Colonic mucosa (tissue), 4 donors: ENCODE data around the gene CTDP1. TPM values are rescaled to one million over a fixed set of nuclear protein-coding genes. Genes with fewer than 3 reads are reported as not detected.

Experiments used
- DNase-seq: peaks from one replicate; pipeline ENCODE4 v3.0.0-alpha.2; 2020
- H3K27ac ChIP-seq: fragments of 200-600 bp; one replicate; pipeline ENCODE4 v1.8.0; 2021
- H3K27me3 ChIP-seq: fragments of 200-600 bp; one replicate; pipeline ENCODE4 v1.8.0; 2021
- H3K36me3 ChIP-seq: fragments of 200-600 bp; one replicate; pipeline ENCODE4 v1.8.0; 2021
- H3K4me1 ChIP-seq: fragments of 200-600 bp; one replicate; pipeline ENCODE4 v1.8.0; 2021; ENCODE audit warnings: mild to moderate bottlenecking
- H3K4me3 ChIP-seq: fragments of 200-600 bp; one replicate; pipeline ENCODE4 v1.8.0; 2021
- H3K9ac ChIP-seq, 2 donors: one replicate each; pipeline ENCODE4 v1.7.0; 2013; ENCODE audit warnings: control low read depth in 2 of 2, low read depth in 2 of 2, low read length in 2 of 2
- H3K9me3 ChIP-seq: fragments of 200-600 bp; one replicate; pipeline ENCODE4 v1.8.0; 2021
- CTCF ChIP-seq: fragments of 200-600 bp; IDR thresholded peaks from one replicate; pipeline ENCODE4 v1.8.0; 2022; ENCODE audit warnings: antibody characterized with exemption, mild to moderate bottlenecking
- intact Hi-C: fragments of 100-400 bp; cut with DNase I; formaldehyde crosslinking; loops from one replicate; pipeline ENCODE4 v1.14.1; 2022
- total RNA-seq, 2 donors: library from RNA; stranded (reverse); fragmentation: NEBNext Ultra II Directional in 1 of 2; extraction: Animal tissue kit (Norgen Biotek cat#: 25700) in 1 of 2; gene quantifications; one replicate each; pipeline ENCODE4 v1.2.1, GENCODE V29; 2021
- donor health status: healthy.
- donor health status: DM: no; HTN: no; CAD: no.
- donor health status: DM: no; HTN: no; CAD: no.

Gene CTDP1
- total RNA-seq, 2 donors from 2014 or later = 34.7 to 36.9 TPM

GRCh38 chr18:79706006-79706405, 26.4 kb downstream of the CTDP1 start:
- intact Hi-C loops = no loop called here
- Histone ChIP-seq H3K9me3 (no peaks in the 10 kb centered on the region), H3K4me3 (no peak overlapping the region), H3K27me3 (no peaks in the 10 kb centered on the region), H3K4me1 (no peaks in the 10 kb centered on the region), H3K27ac (no peak overlapping the region), H3K36me3 (peaks cover 11% of the 10 kb centered on the region), H3K9ac (no peak overlapping the region)
- no peak for DNase-seq
- no peak for TF ChIP-seq CTCF

- peaks cover 11% of the 10 kb centered on the region for H3K36me3 ChIP-seq
- DNase-seq = no peak
- no peaks in the 10 kb centered on the region for H3K9me3 ChIP-seq
- TF ChIP-seq CTCF = no peak
- no peaks in the 10 kb centered on the region for H3K4me1 ChIP-seq
- H3K9ac ChIP-seq = no peak overlapping the region
- H3K27me3 ChIP-seq = no peaks in the 10 kb centered on the region
- intact Hi-C loops = no loop called here
- H3K4me3 ChIP-seq = no peak overlapping the region
- no peak overlapping the region for H3K27ac ChIP-seq
Observed at GRCh38 chr18:79706658-79707057, 27.1 kb downstream of the CTDP1 start.

- no peaks in the 10 kb centered on the region for H3K27me3 ChIP-seq
- H3K36me3 ChIP-seq = peaks cover 11% of the 10 kb centered on the region
- H3K4me1 ChIP-seq = no peaks in the 10 kb centered on the region
Observed at GRCh38 chr18:79707239-79707638, 27.6 kb downstream of the CTDP1 start.

GRCh38 chr18:79707671-79708070, 28.1 kb downstream of the CTDP1 start:
- no peak overlapping the region for H3K4me3 ChIP-seq
- H3K4me1 ChIP-seq = no peaks in the 10 kb centered on the region
- H3K27ac ChIP-seq = no peak overlapping the region
- TF ChIP-seq CTCF = no peak
- no peaks in the 10 kb centered on the region for H3K9me3 ChIP-seq
- H3K36me3 ChIP-seq = peaks cover 11% of the 10 kb centered on the region
- no peak for DNase-seq
- H3K27me3 ChIP-seq = no peaks in the 10 kb centered on the region
- intact Hi-C loops = no loop called here
- H3K9ac ChIP-seq = no peak overlapping the region

More at GRCh38 chr18:79707239-79707638, 27.6 kb downstream of the CTDP1 start:
- intact Hi-C loops = no loop called here
- no peak for DNase-seq
- Histone ChIP-seq H3K9me3 (no peaks in the 10 kb centered on the region), H3K9ac (no peak overlapping the region), H3K27ac (no peak overlapping the region), H3K4me3 (no peak overlapping the region)
- TF ChIP-seq CTCF = no peak

GRCh38 chr18:79708412-79708811, 28.8 kb downstream of the CTDP1 start:
- H3K4me3 ChIP-seq = no peak overlapping the region
- no peaks in the 10 kb centered on the region for H3K27me3 ChIP-seq
- no peak for TF ChIP-seq CTCF
- no peak overlapping the region for H3K9ac ChIP-seq
- no peak for DNase-seq
- intact Hi-C loops = no loop called here
- H3K36me3 ChIP-seq = peaks cover 11% of the 10 kb centered on the region
- no peaks in the 10 kb centered on the region for H3K9me3 ChIP-seq
- H3K4me1 ChIP-seq = no peaks in the 10 kb centered on the region
- no peak overlapping the region for H3K27ac ChIP-seq
